CD8-positive, alpha-beta memory T cell (primary cell): Measurements from ENCODE around the gene PTGFR. TPM values are rescaled to one million over a fixed set of nuclear protein-coding genes. Genes with fewer than 3 reads are reported as not detected.

Experiments
- CTCF ChIA-PET: fragments of 350-600 bp; sonication (Branson Sonifier 250); formaldehyde crosslinking; loops from one replicate; lab custom pipeline; 2021; ENCODE audit warnings: antibody characterized with exemption; lab: Charles Lee
- POLR2A ChIA-PET: fragments of 350-600 bp; sonication (Branson Sonifier 250); formaldehyde crosslinking; loops from one replicate; lab custom pipeline; 2021; ENCODE audit warnings: antibody characterized with exemption; lab: Charles Lee
- DNase-seq, 5 donors: peaks; one replicate each; pipeline versions ENCODE4 v3.0.0 to v3.0.0-alpha.2; 2020 to 2022; ENCODE audit warnings: mixed read lengths in 1 of 5
- H3K27ac ChIP-seq: one replicate; pipeline ENCODE4 v1.7.0; 2013; ENCODE audit warnings: low read depth, mild to moderate bottlenecking, low read length, moderate library complexity
- H3K27me3 ChIP-seq: 2 replicates; pipeline ENCODE4 v1.7.0; 2013; ENCODE audit warnings: low read length, mild to moderate bottlenecking; ENCODE audit not compliant: insufficient read depth, poor library complexity, severe bottlenecking
- H3K36me3 ChIP-seq: 2 replicates; pipeline ENCODE4 v1.7.0; 2013; ENCODE audit warnings: mild to moderate bottlenecking, low read length, moderate library complexity; ENCODE audit not compliant: insufficient read depth
- H3K4me1 ChIP-seq: 2 replicates; pipeline ENCODE4 v1.7.0; 2013; ENCODE audit warnings: mild to moderate bottlenecking, low read length, moderate library complexity; ENCODE audit not compliant: insufficient read depth
- H3K4me3 ChIP-seq: 2 replicates; pipeline ENCODE4 v1.7.0; 2013; ENCODE audit warnings: mild to moderate bottlenecking, low read length
- H3K9me3 ChIP-seq: 2 replicates; pipeline ENCODE4 v1.7.0; 2013; ENCODE audit warnings: mild to moderate bottlenecking, low read length
- H3K27ac Mint-ChIP-seq, 8 donors: one replicate each; pipeline ENCODE4 v1.8.0; 2020 to 2021; ENCODE audit warnings: mixed read lengths in 8 of 8, mild to moderate bottlenecking in 6 of 8, inconsistent platforms in 3 of 8, moderate library complexity in 3 of 8
- H3K27me3 Mint-ChIP-seq, 2 donors: one replicate each; pipeline ENCODE4 v1.8.0; 2020 to 2021; ENCODE audit warnings: mixed read lengths in 2 of 2, mild to moderate bottlenecking in 1 of 2, moderate library complexity in 1 of 2
- H3K36me3 Mint-ChIP-seq, 3 donors: one replicate each; pipeline ENCODE4 v1.8.0; 2020 to 2021; ENCODE audit warnings: mixed read lengths in 3 of 3, inconsistent platforms in 1 of 3, mild to moderate bottlenecking in 1 of 3
- H3K4me1 Mint-ChIP-seq, 3 donors: one replicate each; pipeline ENCODE4 v1.8.0; 2020 to 2021; ENCODE audit warnings: mixed read lengths in 3 of 3, inconsistent platforms in 1 of 3, mild to moderate bottlenecking in 1 of 3
- H3K4me3 Mint-ChIP-seq, 7 donors: one replicate each; pipeline ENCODE4 v1.8.0; 2020 to 2021; ENCODE audit warnings: mixed read lengths in 7 of 7, mild to moderate bottlenecking in 6 of 7, moderate library complexity in 4 of 7, inconsistent platforms in 2 of 7
- H3K9me3 Mint-ChIP-seq, 5 donors: one replicate each; pipeline ENCODE4 v1.8.0; 2020 to 2022; ENCODE audit warnings: mixed read lengths in 5 of 5, mild to moderate bottlenecking in 3 of 5, moderate library complexity in 2 of 5, inconsistent platforms in 1 of 5
- polyA plus RNA-seq: library from polyadenylated mRNA; unstranded; fragments of 300-500 nt; fragmentation: Illumina TruSeq; gene quantifications from one replicate; pipeline ENCODE4 v1.2.3, GENCODE V29; 2021
- total RNA-seq, 2 experiments: library from RNA; stranded (reverse); gene quantifications; one replicate each; pipeline ENCODE4 v1.2.3, GENCODE V29; 2021

Gene PTGFR
- total and polyA plus RNA-seq, 3 experiments from 2014 or later, result not detected

DNA sequence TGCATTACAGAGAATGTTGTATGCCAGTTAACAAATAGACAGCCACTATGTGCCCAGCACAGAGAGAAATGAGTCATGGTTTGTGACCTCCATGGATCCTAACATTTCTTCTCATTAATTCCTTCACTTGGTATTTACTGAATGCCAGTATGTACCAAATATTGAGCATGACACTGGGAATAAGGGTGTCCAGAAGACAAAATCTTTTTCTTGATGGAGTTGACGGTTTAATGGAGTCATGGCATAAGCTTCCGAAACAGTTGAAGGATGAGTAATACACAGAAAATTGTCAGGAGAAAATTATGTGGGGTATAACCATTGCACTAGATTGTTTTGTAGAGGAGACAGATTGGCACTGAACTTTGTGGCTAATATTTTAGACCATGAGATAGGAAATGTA is 36.9 kb downstream of the PTGFR start:
- Mint-ChIP-seq H3K27me3 (peaks cover 0 to 3% of the 10 kb centered on the region in 2 donors), H3K9me3 (no peaks in the 10 kb centered on the region)
- POLR2A ChIA-PET, result no interaction called here

GRCh38 chr1:78533527-78533926 is 42.8 kb downstream of the PTGFR start:
- Histone ChIP-seq H3K9me3 (no peaks in the 10 kb centered on the region), H3K27ac (no peak overlapping the region), H3K27me3 (no peaks in the 10 kb centered on the region), H3K36me3 (no peaks in the 10 kb centered on the region), H3K4me3 (no peak overlapping the region), H3K4me1 (no peaks in the 10 kb centered on the region)
- Mint-ChIP-seq H3K36me3 (no peaks in the 10 kb centered on the region), H3K27ac (no peak overlapping the region), H3K27me3 (no peaks in the 10 kb centered on the region), H3K4me3 (no peak overlapping the region), H3K4me1 (no peaks in the 10 kb centered on the region), H3K9me3 (peaks cover 0 to 4% (median 0%) of the 10 kb centered on the region in 5 donors)
- ChIA-PET POLR2A (no interaction called here), CTCF (no interaction called here)
- no peak for DNase-seq

More for the DNA sequence above, 36.9 kb downstream of the PTGFR start:
- no peaks in the 10 kb centered on the region for H3K36me3 ChIP-seq
- no peaks in the 10 kb centered on the region for H3K9me3 ChIP-seq
- H3K4me3 ChIP-seq, result no peak overlapping the region
- H3K27ac Mint-ChIP-seq, result no peak overlapping the region
- CTCF ChIA-PET, result no interaction called here
- DNase-seq, result no peak
- H3K36me3 Mint-ChIP-seq, result no peaks in the 10 kb centered on the region
- H3K27ac ChIP-seq, result no peak overlapping the region
- H3K4me1 Mint-ChIP-seq, result no peaks in the 10 kb centered on the region
- H3K27me3 ChIP-seq, result no peaks in the 10 kb centered on the region
- H3K4me3 Mint-ChIP-seq, result no peak overlapping the region
- H3K4me1 ChIP-seq, result no peaks in the 10 kb centered on the region

DNA sequence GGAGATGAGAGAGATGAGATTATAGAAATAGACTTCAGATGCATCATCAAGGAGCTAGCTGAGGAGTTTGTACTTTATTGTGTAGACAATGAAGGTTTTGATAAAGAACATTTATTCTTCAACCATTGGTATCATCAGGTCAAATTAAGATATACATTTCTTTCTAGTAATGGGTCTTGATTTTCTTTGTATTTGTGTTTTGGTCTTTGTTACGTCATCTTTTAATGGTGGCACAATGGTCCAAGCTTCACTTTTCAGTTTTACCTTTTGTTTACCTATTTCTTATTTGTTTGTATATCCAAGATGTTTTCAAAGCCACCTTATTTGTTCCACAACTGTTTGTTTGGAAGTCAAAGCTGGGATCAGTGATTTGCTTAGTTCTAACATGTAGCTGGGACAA is 44.5 kb downstream of the PTGFR start:
- no peak for DNase-seq
- Mint-ChIP-seq H3K9me3 (peaks cover 0 to 4% (median 0%) of the 10 kb centered on the region in 5 donors), H3K4me1 (no peaks in the 10 kb centered on the region), H3K4me3 (no peak overlapping the region), H3K27me3 (no peaks in the 10 kb centered on the region), H3K36me3 (no peaks in the 10 kb centered on the region), H3K27ac (no peak overlapping the region)
- no peaks in the 10 kb centered on the region for H3K9me3 ChIP-seq
- H3K36me3 ChIP-seq, result no peaks in the 10 kb centered on the region
- no peak overlapping the region for H3K4me3 ChIP-seq
- H3K4me1 ChIP-seq, result no peaks in the 10 kb centered on the region
- CTCF ChIA-PET, result no interaction called here
- POLR2A ChIA-PET, result no interaction called here
- no peaks in the 10 kb centered on the region for H3K27me3 ChIP-seq
- H3K27ac ChIP-seq, result no peak overlapping the region

DNA sequence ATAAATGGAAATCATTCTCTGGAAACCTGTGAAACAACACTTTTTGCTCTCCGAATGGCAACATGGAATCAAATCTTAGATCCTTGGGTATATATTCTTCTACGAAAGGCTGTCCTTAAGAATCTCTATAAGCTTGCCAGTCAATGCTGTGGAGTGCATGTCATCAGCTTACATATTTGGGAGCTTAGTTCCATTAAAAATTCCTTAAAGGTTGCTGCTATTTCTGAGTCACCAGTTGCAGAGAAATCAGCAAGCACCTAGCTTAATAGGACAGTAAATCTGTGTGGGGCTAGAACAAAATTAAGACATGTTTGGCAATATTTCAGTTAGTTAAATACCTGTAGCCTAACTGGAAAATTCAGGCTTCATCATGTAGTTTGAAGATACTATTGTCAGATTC is 45.7 kb downstream of the PTGFR start:
- no peaks in the 10 kb centered on the region for H3K36me3 ChIP-seq
- Mint-ChIP-seq H3K27me3 (no peaks in the 10 kb centered on the region), H3K36me3 (no peaks in the 10 kb centered on the region), H3K9me3 (peaks cover 0 to 6% (median under 1%) of the 10 kb centered on the region in 5 donors), H3K4me3 (no peak overlapping the region), H3K27ac (no peak overlapping the region), H3K4me1 (no peaks in the 10 kb centered on the region)
- CTCF ChIA-PET, result no interaction called here
- no peak overlapping the region for H3K27ac ChIP-seq
- H3K27me3 ChIP-seq, result no peaks in the 10 kb centered on the region
- POLR2A ChIA-PET, result no interaction called here
- H3K4me1 ChIP-seq, result no peaks in the 10 kb centered on the region
- H3K4me3 ChIP-seq, result no peak overlapping the region
- no peak for DNase-seq
- H3K9me3 ChIP-seq, result no peaks in the 10 kb centered on the region

DNA sequence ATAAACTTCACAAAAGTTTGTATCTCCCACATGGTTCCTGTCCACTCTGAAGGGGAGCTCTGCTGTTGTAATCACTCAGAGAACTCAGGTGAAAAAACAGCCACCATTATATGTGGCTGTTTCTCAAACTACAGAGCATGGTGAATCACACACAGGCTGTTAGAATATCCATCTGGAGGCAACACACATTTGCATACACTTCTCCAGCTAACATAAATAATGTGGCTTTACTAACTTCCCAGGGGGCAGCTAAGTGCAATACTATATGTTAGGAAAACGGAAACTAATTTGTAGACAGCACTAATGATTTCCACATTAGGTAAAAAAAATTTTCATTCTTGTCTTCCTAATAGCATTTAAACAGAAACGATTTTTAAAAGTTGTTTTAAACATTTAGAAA is 49.3 kb downstream of the PTGFR start:
- Mint-ChIP-seq H3K27ac (no peak overlapping the region), H3K4me1 (no peaks in the 10 kb centered on the region), H3K4me3 (no peak overlapping the region), H3K27me3 (peaks cover 2 to 7% of the 10 kb centered on the region in 2 donors), H3K36me3 (no peaks in the 10 kb centered on the region), H3K9me3 (peaks cover 2 to 8% (median 3%) of the 10 kb centered on the region in 5 donors)
- Histone ChIP-seq H3K9me3 (no peaks in the 10 kb centered on the region), H3K4me3 (no peak overlapping the region), H3K36me3 (no peaks in the 10 kb centered on the region), H3K4me1 (no peaks in the 10 kb centered on the region), H3K27ac (no peak overlapping the region), H3K27me3 (no peaks in the 10 kb centered on the region)
- ChIA-PET CTCF (no interaction called here), POLR2A (no interaction called here)
- DNase-seq, result no peak

DNA sequence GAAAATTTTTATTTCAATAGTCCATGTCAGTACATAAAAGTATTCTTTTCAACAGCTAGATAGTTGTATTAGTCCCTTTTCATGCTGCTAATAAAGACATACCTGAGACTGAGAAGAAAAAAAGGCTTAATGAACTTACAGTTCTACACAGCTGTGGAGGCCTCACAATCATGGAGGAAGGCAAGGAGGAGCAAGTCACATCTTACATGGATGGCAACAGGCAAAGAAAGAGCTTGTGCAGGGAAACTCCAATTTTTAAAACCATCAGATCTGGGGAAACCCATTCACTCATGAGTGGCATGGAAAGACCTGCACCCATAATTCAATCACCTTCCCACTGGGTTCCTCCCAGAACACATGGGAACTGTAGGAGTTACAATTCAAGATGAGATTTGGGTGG is 50.7 kb downstream of the PTGFR start:
- Histone ChIP-seq H3K36me3 (no peaks in the 10 kb centered on the region), H3K27ac (no peak overlapping the region), H3K9me3 (no peaks in the 10 kb centered on the region), H3K4me1 (no peaks in the 10 kb centered on the region), H3K4me3 (no peak overlapping the region), H3K27me3 (no peaks in the 10 kb centered on the region)
- Mint-ChIP-seq H3K27ac (no peak overlapping the region), H3K4me1 (no peaks in the 10 kb centered on the region), H3K36me3 (no peaks in the 10 kb centered on the region), H3K4me3 (no peak overlapping the region), H3K9me3 (peaks cover 2 to 8% (median 3%) of the 10 kb centered on the region in 5 donors), H3K27me3 (peaks cover 2 to 7% of the 10 kb centered on the region in 2 donors)
- ChIA-PET CTCF (no interaction called here), POLR2A (no interaction called here)
- DNase-seq, result no peak

- CTCF ChIA-PET, result no interaction called here
- Histone ChIP-seq H3K27ac (no peak overlapping the region), H3K9me3 (no peaks in the 10 kb centered on the region), H3K4me3 (no peak overlapping the region), H3K36me3 (no peaks in the 10 kb centered on the region), H3K4me1 (no peaks in the 10 kb centered on the region), H3K27me3 (no peaks in the 10 kb centered on the region)
- Mint-ChIP-seq H3K4me1 (no peaks in the 10 kb centered on the region), H3K36me3 (no peaks in the 10 kb centered on the region), H3K9me3 (peaks cover 2 to 8% (median 3%) of the 10 kb centered on the region in 5 donors), H3K27me3 (peaks cover 2 to 7% of the 10 kb centered on the region in 2 donors), H3K27ac (no peak overlapping the region), H3K4me3 (no peak overlapping the region)
- POLR2A ChIA-PET, result no interaction called here
- DNase-seq, result no peak
These were observed 53.3 kb downstream of the PTGFR start for GRCh38 chr1:78543941-78544643.

DNA sequence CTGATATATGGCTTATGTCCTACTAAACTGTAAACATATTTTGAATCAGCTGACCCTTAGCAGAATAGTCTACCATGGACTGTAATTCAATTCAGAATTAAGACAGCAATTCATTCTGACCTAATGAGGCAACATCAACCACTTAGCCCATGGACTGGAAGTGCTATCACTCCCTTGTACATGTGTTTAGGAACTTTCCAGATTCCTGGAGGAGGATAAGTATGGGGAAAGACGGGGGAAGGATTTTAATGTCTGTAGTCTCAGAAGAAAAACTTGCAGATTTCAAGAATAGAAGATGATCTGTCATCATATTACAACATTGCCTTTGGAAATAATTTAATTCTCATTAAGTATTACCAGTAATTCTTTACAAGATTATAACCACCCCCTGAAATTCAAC is 56.3 kb downstream of the PTGFR start:
- peaks cover 5 to 11% of the 10 kb centered on the region in 2 donors for H3K27me3 Mint-ChIP-seq
- Histone ChIP-seq H3K4me1 (no peaks in the 10 kb centered on the region), H3K9me3 (no peaks in the 10 kb centered on the region), H3K27ac (no peak overlapping the region), H3K36me3 (no peaks in the 10 kb centered on the region), H3K27me3 (no peaks in the 10 kb centered on the region), H3K4me3 (no peak overlapping the region)
- H3K27ac Mint-ChIP-seq, result no peak overlapping the region
- no peaks in the 10 kb centered on the region for H3K36me3 Mint-ChIP-seq
- no peaks in the 10 kb centered on the region for H3K4me1 Mint-ChIP-seq
- H3K9me3 Mint-ChIP-seq, result peaks cover 0 to 17% (median 12%) of the 10 kb centered on the region in 5 donors
- CTCF ChIA-PET, result no interaction called here
- H3K4me3 Mint-ChIP-seq, result no peak overlapping the region
- DNase-seq, result no peak
- POLR2A ChIA-PET, result no interaction called here
